H1 (cell line): ENCODE data around the gene PTPRR. TPM values are rescaled to one million over a fixed set of nuclear protein-coding genes. Genes with fewer than 3 reads are reported as not detected.
A peak's percentile ranks its signal among the peaks of the same experiment; 100 is the strongest.

Experiments used
- CTCF ChIA-PET: fragments of 300-600 bp; sonication (Branson Sonifier 250); formaldehyde crosslinking; loops from one replicate; lab custom pipeline; 2021; ENCODE audit not compliant: partially characterized antibody; lab: Charles Lee
- POLR2A ChIA-PET: fragments of 300-600 bp; sonication (Branson Sonifier 250); formaldehyde crosslinking; loops from one replicate; lab custom pipeline; 2021; ENCODE audit warnings: inconsistent platforms; ENCODE audit not compliant: partially characterized antibody; lab: Charles Lee
- DNase-seq, 2 experiments: peaks; one replicate each; pipeline versions ENCODE4 v3.0.0 to v3.0.0-alpha.2; 2010 to 2022; ENCODE audit warnings: low spot score in 2 of 2, low read depth in 1 of 2, mixed read lengths in 1 of 2
- FAIRE-seq: peaks from 2 replicates; lab custom pipeline; 2011; peaks lifted over from hg19 to GRCh38; lab: Jason Lieb, UNC
- H2AFZ ChIP-seq: 2 replicates; pipeline ENCODE4 v1.8.1; 2012; ENCODE audit warnings: low read length, inconsistent platforms
- H2AK5ac ChIP-seq: 2 replicates; pipeline ENCODE4 v1.6.1; 2013; ENCODE audit warnings: low read depth, low read length
- H2BK120ac ChIP-seq: replicated peaks from 2 replicates; pipeline ENCODE3; 2013; ENCODE audit warnings: low read depth, low read length, inconsistent platforms
- H2BK12ac ChIP-seq: 2 replicates; pipeline ENCODE4 v1.6.1; 2013; ENCODE audit warnings: low read depth, low read length
- H2BK15ac ChIP-seq: 2 replicates; pipeline ENCODE4 v1.6.1; 2013; ENCODE audit warnings: low read length
- H2BK20ac ChIP-seq: 2 replicates; pipeline ENCODE4 v1.6.1; 2013; ENCODE audit warnings: low read length
- H2BK5ac ChIP-seq: 2 replicates; pipeline ENCODE4 v1.6.1; 2013; ENCODE audit warnings: low read depth, low read length
- H3K14ac ChIP-seq: 2 replicates; pipeline ENCODE4 v1.6.1; 2013; ENCODE audit warnings: inconsistent platforms; ENCODE audit not compliant: insufficient read length
- H3K18ac ChIP-seq: 2 replicates; pipeline ENCODE4 v1.6.1; 2013; ENCODE audit warnings: low read length; ENCODE audit errors: extremely low read depth
- H3K23ac ChIP-seq: 2 replicates; pipeline ENCODE4 v1.6.1; 2013; ENCODE audit warnings: inconsistent platforms; ENCODE audit not compliant: insufficient read length
- H3K23me2 ChIP-seq: 2 replicates; pipeline ENCODE4 v1.6.1; 2013; ENCODE audit warnings: low read depth, low read length
- H3K27ac ChIP-seq: 2 replicates; pipeline ENCODE4 v1.6.1; 2011; ENCODE audit warnings: low read depth, low read length, inconsistent platforms
- H3K27me3 ChIP-seq, 4 experiments: replicated peaks in 1 of 4; 1 replicate in 1 of 4; 2 replicates in 3 of 4; pipeline versions ENCODE4 v1.6.1 to v1.8.1; 2011 to 2013; ENCODE audit warnings: low read length in 3 of 4, mild to moderate bottlenecking in 3 of 4, inconsistent platforms in 2 of 4, mixed read lengths in 2 of 4, moderate library complexity in 1 of 4; ENCODE audit not compliant: control insufficient read depth in 3 of 4, insufficient read depth in 3 of 4; ENCODE audit errors: extremely low read depth in 1 of 4
- H3K36me3 ChIP-seq, 4 experiments: 2 replicates each; pipeline versions ENCODE4 v1.6.1 to v1.8.1; 2011 to 2013; ENCODE audit warnings: mild to moderate bottlenecking in 4 of 4, low read length in 3 of 4, moderate library complexity in 2 of 4, control low read depth in 1 of 4, inconsistent platforms in 1 of 4; ENCODE audit not compliant: insufficient read depth in 4 of 4, control insufficient read depth in 2 of 4
- H3K4ac ChIP-seq: replicated peaks from 2 replicates; pipeline ENCODE3; 2013; ENCODE audit warnings: low read length, low read depth, mixed read lengths, inconsistent platforms; ENCODE audit not compliant: insufficient read length
- H3K4me1 ChIP-seq, 4 experiments: replicated peaks in 1 of 4; 1 replicate in 1 of 4; 2 replicates in 3 of 4; pipeline versions ENCODE4 v1.6.1 to v1.8.1; 2011 to 2013; ENCODE audit warnings: low read length in 3 of 4, inconsistent platforms in 2 of 4, mixed read lengths in 1 of 4; ENCODE audit not compliant: insufficient read depth in 4 of 4, control insufficient read depth in 3 of 4
- H3K4me2 ChIP-seq, 2 experiments: 2 replicates each; pipeline versions ENCODE4 v1.6.1 to v1.8.1; 2011 to 2013; ENCODE audit warnings: low read depth in 2 of 2, low read length in 2 of 2, control low read depth in 1 of 2, inconsistent platforms in 1 of 2, mild to moderate bottlenecking in 1 of 2; ENCODE audit not compliant: insufficient read depth in 1 of 2
- H3K4me3 ChIP-seq, 4 experiments: fragments of 200-600, 300-600 bp in 1 of 4; sonication (generic), shearing (Covaris generic), sonication (Bioruptor Twin) in 1 of 4; 2 replicates each; pipeline versions ENCODE4 v1.5.1 to v1.8.1; 2011 to 2016; ENCODE audit warnings: low read length in 4 of 4, low read depth in 3 of 4, control low read depth in 2 of 4, inconsistent platforms in 2 of 4, mild to moderate bottlenecking in 2 of 4, mixed read lengths in 1 of 4, moderate library complexity in 1 of 4; ENCODE audit not compliant: insufficient read depth in 2 of 4; ENCODE audit errors: extremely low read depth in 1 of 4
- H3K56ac ChIP-seq: replicated peaks from 2 replicates; pipeline ENCODE3; 2013; ENCODE audit warnings: low read depth, mild to moderate bottlenecking, mixed read lengths, low read length, inconsistent platforms; ENCODE audit not compliant: insufficient read length
- H3K79me1 ChIP-seq: 2 replicates; pipeline ENCODE4 v1.6.1; 2013; ENCODE audit warnings: low read depth, low read length, control low read depth
- H3K79me2 ChIP-seq, 2 experiments: 2 replicates each; pipeline versions ENCODE4 v1.6.1 to v1.8.1; 2012 to 2013; ENCODE audit warnings: low read length in 2 of 2, mild to moderate bottlenecking in 2 of 2, inconsistent platforms in 1 of 2; ENCODE audit not compliant: insufficient read depth in 2 of 2, control insufficient read depth in 1 of 2
- H3K9ac ChIP-seq, 4 experiments: replicated peaks in 1 of 4; 1 replicate in 1 of 4; 2 replicates in 3 of 4; pipeline versions ENCODE4 v1.6.1 to v1.8.1; 2011 to 2013; ENCODE audit warnings: low read depth in 3 of 4, low read length in 3 of 4, control low read depth in 2 of 4, mild to moderate bottlenecking in 2 of 4, moderate library complexity in 2 of 4, inconsistent platforms in 1 of 4; ENCODE audit errors: extremely low read depth in 1 of 4
- H3K9me3 ChIP-seq, 2 experiments: 2 replicates each; pipeline versions ENCODE4 v1.6.1 to v1.8.1; 2012 to 2013; ENCODE audit warnings: mild to moderate bottlenecking in 2 of 2, moderate library complexity in 2 of 2, control low read depth in 1 of 2, inconsistent platforms in 1 of 2, low read depth in 1 of 2, low read length in 1 of 2, mixed read lengths in 1 of 2; ENCODE audit not compliant: insufficient read depth in 2 of 2
- H4K20me1 ChIP-seq, 2 experiments: replicated peaks in 1 of 2; 2 replicates each; pipeline versions ENCODE3 to v1.8.1; 2011 to 2013; ENCODE audit warnings: inconsistent platforms in 2 of 2, low read length in 2 of 2, mild to moderate bottlenecking in 1 of 2; ENCODE audit not compliant: insufficient read depth in 2 of 2, control insufficient read depth in 1 of 2
- H4K5ac ChIP-seq: 2 replicates; pipeline ENCODE4 v1.6.1; 2013; ENCODE audit warnings: low read length, low read depth, mixed read lengths, inconsistent platforms; ENCODE audit not compliant: insufficient read length
- H4K8ac ChIP-seq: 2 replicates; pipeline ENCODE4 v1.8.0; 2013; ENCODE audit warnings: mild to moderate bottlenecking, moderate library complexity, low read length, inconsistent platforms; ENCODE audit not compliant: insufficient read depth; ENCODE audit errors: extremely low read depth
- H4K91ac ChIP-seq: replicated peaks from 2 replicates; pipeline ENCODE3; 2013; ENCODE audit warnings: low read length, mixed read lengths, inconsistent platforms; ENCODE audit not compliant: insufficient read length
- CEBPB ChIP-seq: IDR thresholded peaks from 2 replicates; pipeline ENCODE4 v1.6.1; 2012; ENCODE audit warnings: low read depth, low read length
- EP300 ChIP-seq, 2 experiments: IDR thresholded peaks; 1 replicate in 1 of 2; 2 replicates in 1 of 2; pipeline ENCODE4 v1.6.1; 2011 to 2012; ENCODE audit warnings: low read depth in 2 of 2, low read length in 2 of 2, mild to moderate bottlenecking in 2 of 2, borderline replicate concordance in 1 of 2, inconsistent platforms in 1 of 2, moderate library complexity in 1 of 2
- FOSL1 ChIP-seq: IDR thresholded peaks from 2 replicates; pipeline ENCODE4 v1.6.1; 2011; ENCODE audit warnings: mild to moderate bottlenecking, low read depth, low read length, moderate library complexity; ENCODE audit not compliant: insufficient read depth
- JUND ChIP-seq: IDR thresholded peaks from 2 replicates; pipeline ENCODE4 v1.6.1; 2011; ENCODE audit warnings: mild to moderate bottlenecking, improper control_type of control experiment, low read length
- NANOG ChIP-seq: IDR thresholded peaks from 2 replicates; pipeline ENCODE4 v1.6.1; 2011; ENCODE audit warnings: low read length, low read depth, mild to moderate bottlenecking, inconsistent platforms; ENCODE audit not compliant: insufficient read depth, poor library complexity, severe bottlenecking
- POLR2A ChIP-seq, 2 experiments: IDR thresholded peaks; 1 replicate in 1 of 2; 2 replicates in 1 of 2; pipeline ENCODE4 v1.6.1; 2011; ENCODE audit warnings: low read depth in 2 of 2, low read length in 2 of 2, mild to moderate bottlenecking in 2 of 2; ENCODE audit errors: control extremely low read depth in 1 of 2
- RBBP5 ChIP-seq: IDR thresholded peaks from 2 replicates; pipeline ENCODE4 v1.7.1; 2012; ENCODE audit warnings: low read depth, mild to moderate bottlenecking, inconsistent platforms, low read length, moderate library complexity, borderline replicate concordance
- SP1 ChIP-seq: IDR thresholded peaks from 2 replicates; pipeline ENCODE4 v1.6.1; 2011; ENCODE audit warnings: low read depth, low read length
- TAF1 ChIP-seq: IDR thresholded peaks from 2 replicates; pipeline ENCODE4 v1.6.1; 2011; ENCODE audit warnings: mild to moderate bottlenecking, low read depth, low read length
- TBP ChIP-seq: IDR thresholded peaks from 2 replicates; pipeline ENCODE4 v1.6.1; 2011; ENCODE audit warnings: low read depth, low read length, improper control_type of control experiment
- TCF12 ChIP-seq: IDR thresholded peaks from 2 replicates; pipeline ENCODE4 v1.6.1; 2011; ENCODE audit warnings: low read depth, mild to moderate bottlenecking, low read length
- TEAD4 ChIP-seq: IDR thresholded peaks from 2 replicates; pipeline ENCODE4 v1.6.1; 2012; ENCODE audit warnings: low read depth, low read length, inconsistent platforms, mixed read lengths
- ZNF274 ChIP-seq: IDR thresholded peaks from 2 replicates; pipeline ENCODE4 v1.7.0; 2012; ENCODE audit warnings: low read length, borderline replicate concordance; ENCODE audit errors: extremely low read depth
- WGBS, 2 experiments: shearing (Covaris generic) in 1 of 2; methylation state at CpG; one replicate each; pipeline versions ENCODE4 v1.1.6 to v1.1.7; 2013 to 2015; ENCODE audit warnings: low lambda C conversion rate in 2 of 2, mixed read lengths in 2 of 2, inconsistent platforms in 1 of 2, low coverage in 1 of 2, missing lambda C conversion rate in 1 of 2; ENCODE audit not compliant: insufficient replicate concordance in 2 of 2, insufficient coverage in 1 of 2, insufficient read length in 1 of 2; ENCODE audit errors: extremely low coverage in 1 of 2, missing lambda C conversion rate in 1 of 2; 5-methylcytosine and 5-hydroxymethylcytosine counted together
- polyA plus RNA-seq, 7 experiments: library from polyadenylated mRNA; depleted of rRNA in 3 of 7; stranded (reverse) in 5 of 7; unstranded in 2 of 7; fragments of >200 nt in 5 of 7; fragments of 200-250 nt in 2 of 7; gene quantifications; 1 replicate in 5 of 7; 2 replicates in 1 of 7; 4 replicates in 1 of 7; pipeline versions ENCODE4 v1.2.1 to v1.2.3, GENCODE V29; 2011 to 2013; ENCODE audit warnings: missing spikeins in 2 of 7, mixed read lengths in 2 of 7
- total RNA-seq: library from RNA; stranded (reverse); fragmentation: NEBNext Ultra II Directional; extraction: Animal tissue kit (Norgen Biotek cat#: 25700); gene quantifications from 2 replicates; pipeline ENCODE4 v1.2.1, GENCODE V29; 2021
- TF ChIP-seq, protein P1 (sequence below): IDR thresholded peaks from 2 replicates; pipeline ENCODE4 v1.6.1; 2012; ENCODE audit warnings: low read length, inconsistent platforms

Gene PTPRR
- total and polyA plus RNA-seq, 2 of the 8 experiments (the other 6 are each of a cell fraction or from before 2014, with no cell fraction given) = 0.07 to 0.35 TPM

DNA sequence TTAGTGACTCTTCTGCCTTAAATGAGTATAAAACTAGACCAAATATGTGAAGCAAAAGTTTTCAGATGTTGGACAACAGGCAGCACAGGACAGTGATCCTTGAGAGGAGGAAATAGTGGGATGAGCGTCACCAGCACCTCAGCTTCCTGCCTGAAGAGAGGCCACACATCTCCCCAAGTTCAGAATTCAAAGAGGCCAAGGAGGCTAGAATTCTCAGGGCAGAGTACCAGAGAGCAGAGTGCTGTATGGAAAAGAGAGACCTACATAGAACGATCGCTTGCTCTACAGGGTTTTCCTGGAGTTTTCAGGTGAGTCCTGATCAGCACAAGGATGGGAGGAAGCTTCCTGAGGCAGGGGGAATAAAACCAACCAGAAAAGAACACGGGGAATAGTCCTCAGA lies 107.0 kb downstream of the PTPRR start:
- POLR2A ChIA-PET = no interaction called here
- H4K8ac ChIP-seq = no peak overlapping the region
- H2AK5ac ChIP-seq = no peak overlapping the region
- H3K9me3 ChIP-seq = no peaks in the 10 kb centered on the region
- H3K56ac ChIP-seq = no peak overlapping the region
- no peaks in the 10 kb centered on the region for H3K23me2 ChIP-seq
- H3K4me1 ChIP-seq = peaks cover 0 to 12% (median 3%) of the 10 kb centered on the region in 4 experiments; a peak in 3 of 7 replicates
- no peaks in the 10 kb centered on the region for H3K27me3 ChIP-seq
- no peak overlapping the region for H3K4ac ChIP-seq
- H2BK12ac ChIP-seq = no peak overlapping the region
- H2BK5ac ChIP-seq = no peak overlapping the region
- H3K4me2 ChIP-seq = no peak overlapping the region
- H3K27ac ChIP-seq = no peak overlapping the region
- H3K79me2 ChIP-seq = no peaks in the 10 kb centered on the region
- H3K18ac ChIP-seq = no peak overlapping the region
- H3K4me3 ChIP-seq = no peak overlapping the region
- WGBS, 2 experiments = 95% methylated on average over 4 of the region's 4 CpGs; no CpG with 5 or more reads in 1 of the 2 experiments
- no peaks in the 10 kb centered on the region for H4K20me1 ChIP-seq
- no peaks in the 10 kb centered on the region for H3K79me1 ChIP-seq
- 0 out of 2 replicates have a peak overlapping the region, but pooled peaks have one; percentile 26 for H2BK20ac ChIP-seq
- H2AFZ ChIP-seq = no peak overlapping the region
- H3K36me3 ChIP-seq = no peaks in the 10 kb centered on the region
- no peak overlapping the region for H3K23ac ChIP-seq
- no peak overlapping the region for H2BK15ac ChIP-seq
- no peak overlapping the region for H3K14ac ChIP-seq
- H3K9ac ChIP-seq = no peak overlapping the region
- DNase-seq = no peak
- FAIRE-seq = no peak
- no peak overlapping the region for H4K91ac ChIP-seq
- CTCF ChIA-PET = interaction anchor here (1.2 to 2.0 kb wide), 3 partner anchors 27 to 80 kb away, joined by 3 to 7 read pairs (median 4); no protein-coding TSS in a partner anchor
- H4K5ac ChIP-seq = no peak overlapping the region
- no peak overlapping the region for H2BK120ac ChIP-seq
- TF ChIP-seq TBP (no peak), CEBPB (no peak), ZNF274 (no peak), POLR2A (IDR thresholded peaks at IDR 0.05; ENCODE audit: control extremely low read depth in 1 of 2, low read depth in 2 of 2, low read length in 2 of 2) (no peak), FOSL1 (no peak), TAF1 (no peak), RBBP5 (no peak), TCF12 (no peak), EP300 (IDR thresholded peaks at IDR 0.05; ENCODE audit: borderline replicate concordance in 1 of 2, low read depth in 2 of 2, low read length in 2 of 2) (no peak), SP1 (no peak), TEAD4 (no peak), NANOG (no peak), JUND (no peak)
- TF ChIP-seq, protein P1, sequence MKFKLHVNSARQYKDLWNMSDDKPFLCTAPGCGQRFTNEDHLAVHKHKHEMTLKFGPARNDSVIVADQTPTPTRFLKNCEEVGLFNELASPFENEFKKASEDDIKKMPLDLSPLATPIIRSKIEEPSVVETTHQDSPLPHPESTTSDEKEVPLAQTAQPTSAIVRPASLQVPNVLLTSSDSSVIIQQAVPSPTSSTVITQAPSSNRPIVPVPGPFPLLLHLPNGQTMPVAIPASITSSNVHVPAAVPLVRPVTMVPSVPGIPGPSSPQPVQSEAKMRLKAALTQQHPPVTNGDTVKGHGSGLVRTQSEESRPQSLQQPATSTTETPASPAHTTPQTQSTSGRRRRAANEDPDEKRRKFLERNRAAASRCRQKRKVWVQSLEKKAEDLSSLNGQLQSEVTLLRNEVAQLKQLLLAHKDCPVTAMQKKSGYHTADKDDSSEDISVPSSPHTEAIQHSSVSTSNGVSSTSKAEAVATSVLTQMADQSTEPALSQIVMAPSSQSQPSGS = no peak
